Measurements from ENCODE around the gene DGKI.

The DGKI gene

DNA sequence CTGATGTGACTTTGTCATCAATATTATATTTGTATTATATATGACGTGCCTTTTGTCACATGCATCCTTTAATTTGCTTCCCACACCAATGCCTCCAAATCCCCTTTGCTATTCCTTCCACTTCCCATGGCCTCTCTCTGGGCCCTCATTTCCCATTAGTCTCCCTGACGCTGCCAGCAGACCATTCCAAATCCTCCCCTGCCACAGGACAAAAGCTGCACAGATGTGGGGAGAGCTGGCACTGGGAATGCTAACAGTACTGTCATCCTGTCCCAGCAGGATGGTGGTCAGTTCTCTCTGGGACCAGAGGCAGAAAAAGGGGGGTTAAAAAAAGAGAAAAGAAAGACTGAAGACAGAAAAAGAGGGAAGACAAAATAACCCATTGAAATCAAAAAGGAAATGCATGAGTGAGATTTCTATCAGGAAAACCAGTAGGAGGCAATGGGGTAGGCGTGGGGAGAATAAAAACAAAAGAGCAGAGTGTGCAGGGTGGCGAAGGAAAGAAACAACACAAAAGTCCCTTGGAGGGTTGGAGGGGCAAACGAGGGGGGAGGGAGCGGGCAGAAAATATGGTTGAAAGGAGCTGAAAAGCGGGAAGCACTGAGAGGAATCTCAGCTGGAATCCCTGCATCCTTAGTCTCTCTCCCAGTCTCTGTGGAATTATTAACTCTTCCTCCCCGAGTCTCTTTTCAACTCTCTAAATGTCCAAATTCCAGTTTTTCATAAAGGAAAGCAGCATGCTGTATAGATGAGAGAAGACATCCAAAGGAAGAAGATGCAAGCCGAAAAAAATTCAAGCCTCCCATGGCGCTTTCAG is 444.0 kb downstream of the DGKI start:
- no peak for DNase-seq

DNA sequence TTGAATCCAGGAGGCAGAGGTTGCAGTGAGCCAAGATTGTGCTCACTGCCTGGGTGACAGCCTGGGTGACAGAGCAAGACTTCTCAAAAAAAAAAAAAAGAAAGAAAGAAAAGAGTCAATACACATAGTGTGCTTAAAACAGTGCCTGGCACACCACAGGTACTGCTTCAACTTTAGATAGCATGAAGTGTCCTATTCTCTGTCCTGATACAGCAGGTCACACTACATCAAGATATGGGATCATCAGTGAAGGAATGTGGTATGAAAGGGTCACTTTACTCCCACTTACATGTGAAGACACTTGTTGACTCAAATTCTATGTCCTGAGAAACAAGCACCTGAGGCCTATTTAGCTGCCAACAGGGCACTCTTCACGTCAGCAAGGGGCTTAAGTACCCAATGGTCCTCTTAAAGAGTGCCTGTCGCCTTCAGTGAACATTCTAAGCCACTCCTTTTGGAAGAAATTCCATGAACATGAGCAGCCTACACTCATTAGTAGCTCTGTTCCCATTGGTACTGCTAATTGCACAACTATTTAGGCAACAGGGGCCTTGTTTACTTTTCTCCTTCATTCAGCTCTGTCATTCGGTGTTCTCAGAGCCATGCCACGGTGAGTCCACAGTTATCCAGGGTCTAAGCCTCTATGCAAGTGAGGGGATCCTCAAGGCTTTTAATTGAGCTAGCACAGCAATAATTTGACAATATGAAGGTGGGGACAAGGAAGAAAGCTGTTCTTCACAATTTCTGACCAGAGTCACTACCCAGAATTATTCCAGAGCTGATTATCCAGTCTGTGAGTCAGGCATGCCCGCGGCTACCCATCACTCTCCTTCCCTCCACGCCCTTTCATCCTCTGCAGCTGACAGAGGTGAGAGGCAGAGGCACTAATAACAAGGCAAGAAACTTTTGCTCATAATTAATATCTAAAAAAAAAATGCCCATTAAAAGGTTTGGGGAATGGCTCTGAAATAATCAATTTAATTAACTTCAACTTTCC is 446.6 kb downstream of the DGKI start:
- DNase-seq: no peak

DNA sequence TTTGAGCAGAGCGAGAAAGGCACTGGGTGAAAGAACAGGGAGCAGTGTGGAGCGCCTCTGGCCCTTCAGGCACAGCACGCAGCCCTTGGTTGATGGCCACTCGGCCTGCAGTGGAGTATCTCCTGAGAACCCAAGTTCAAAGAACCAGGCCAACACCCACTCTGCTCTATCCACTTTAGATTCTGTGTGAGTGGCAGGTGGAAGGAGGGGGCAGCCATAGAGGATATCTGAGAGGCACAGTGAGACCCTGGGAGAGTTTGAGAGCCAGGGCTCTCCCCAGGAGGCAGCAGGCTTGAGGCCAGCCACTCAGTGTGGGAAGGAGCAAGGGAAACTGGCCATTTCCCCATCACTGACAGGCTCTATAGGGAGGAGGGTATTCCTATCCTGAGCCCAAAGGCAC is 450.7 kb downstream of the DGKI start:
- DNase-seq: no peak

DNA sequence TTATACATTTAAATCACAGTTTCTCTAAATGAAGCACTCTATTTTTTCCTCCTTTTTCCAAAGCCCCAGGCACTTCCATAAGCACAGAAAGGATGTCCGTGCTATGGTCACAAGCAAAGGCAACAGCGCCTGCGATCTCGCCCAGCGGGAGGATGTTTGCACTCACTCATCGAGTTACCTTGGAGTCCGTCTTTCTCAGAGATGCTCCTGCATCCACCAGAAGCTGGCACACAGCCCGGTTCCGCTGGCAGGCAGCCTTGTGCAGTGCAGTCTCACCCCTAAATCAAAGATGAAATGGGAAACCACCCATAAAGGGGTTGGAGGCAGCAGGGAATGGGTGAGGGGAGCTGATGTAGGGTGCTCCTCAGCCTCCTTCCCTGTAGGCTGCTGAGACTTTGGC is 451.4 kb downstream of the DGKI start:
- DNase-seq: no peak

DNA sequence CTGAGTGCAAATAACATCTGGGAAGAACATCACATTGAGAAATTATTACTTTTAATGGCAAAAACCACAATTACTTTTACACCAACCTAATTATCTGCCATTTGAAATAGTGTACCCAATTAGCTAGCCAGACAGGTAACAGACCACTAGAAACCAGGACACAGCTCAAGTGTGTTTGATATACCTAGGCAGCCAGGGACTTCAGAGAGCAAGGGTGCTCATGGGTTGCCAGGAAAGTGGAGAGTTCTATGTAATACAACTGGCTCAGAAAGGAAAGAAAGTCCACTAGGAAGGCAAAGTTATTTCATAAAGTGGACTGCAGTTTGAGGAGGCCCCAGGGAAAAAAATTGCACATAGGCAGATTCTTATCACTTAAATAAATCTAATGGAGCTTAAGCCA is 453.2 kb downstream of the DGKI start:
- no peak for DNase-seq

DNA sequence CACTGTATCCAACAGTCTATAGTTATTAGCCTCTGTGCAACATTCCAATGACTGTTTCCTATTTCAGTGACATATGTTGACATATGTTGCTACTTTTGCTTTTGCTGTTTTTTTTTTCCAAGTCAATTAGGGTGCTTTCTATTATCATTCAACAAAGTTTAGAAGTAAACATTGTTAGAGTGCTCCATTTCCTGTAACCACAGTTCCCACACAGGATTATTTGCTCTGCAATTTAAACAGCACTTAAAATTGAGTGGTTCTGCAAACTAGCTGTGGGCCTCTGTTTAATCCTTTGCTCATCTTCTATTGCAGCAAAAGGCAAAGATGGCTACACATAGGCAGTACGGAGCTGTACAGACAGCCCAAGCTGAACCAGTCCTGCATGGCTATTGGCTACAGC is 456.7 kb downstream of the DGKI start:
- DNase-seq: no peak

DNA sequence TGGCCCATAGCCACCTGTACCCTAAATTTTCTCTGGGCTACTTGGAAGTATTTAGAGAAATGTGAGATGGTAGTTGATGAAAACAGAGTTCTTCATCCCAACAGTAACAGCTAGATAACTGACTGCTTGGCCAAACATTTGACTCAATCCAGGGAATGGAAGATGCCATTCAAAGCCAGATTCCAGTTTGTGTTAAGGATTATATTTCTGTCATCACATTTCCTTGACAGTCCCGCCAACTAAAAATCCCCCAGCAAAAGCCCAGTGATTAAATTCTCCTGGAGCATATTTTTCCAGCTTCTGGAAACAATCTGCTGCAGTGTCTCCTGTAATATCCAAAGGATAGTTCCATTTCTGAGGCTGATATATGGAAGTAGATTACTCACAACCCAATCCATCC is 457.9 kb downstream of the DGKI start:
- DNase-seq: no peak

DNA sequence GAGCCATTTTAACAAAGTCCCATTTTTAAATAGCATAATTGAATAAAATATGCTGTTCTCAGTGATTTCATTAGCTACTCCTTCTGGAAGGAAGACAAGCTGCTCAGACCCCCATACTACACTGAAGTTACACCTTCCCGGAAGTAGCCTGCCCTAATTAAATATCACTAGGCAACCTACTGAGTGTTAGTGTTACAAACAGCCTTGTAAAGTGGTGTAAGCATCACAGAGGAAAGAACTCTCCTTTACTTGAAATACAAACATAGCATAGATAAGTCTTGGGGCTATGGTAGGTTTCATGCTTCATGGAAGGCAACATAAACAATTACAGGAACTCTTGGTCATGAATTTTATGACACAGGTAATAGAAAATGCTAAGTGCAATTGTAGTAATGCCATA is 459.8 kb downstream of the DGKI start:
- DNase-seq: no peak

DNA sequence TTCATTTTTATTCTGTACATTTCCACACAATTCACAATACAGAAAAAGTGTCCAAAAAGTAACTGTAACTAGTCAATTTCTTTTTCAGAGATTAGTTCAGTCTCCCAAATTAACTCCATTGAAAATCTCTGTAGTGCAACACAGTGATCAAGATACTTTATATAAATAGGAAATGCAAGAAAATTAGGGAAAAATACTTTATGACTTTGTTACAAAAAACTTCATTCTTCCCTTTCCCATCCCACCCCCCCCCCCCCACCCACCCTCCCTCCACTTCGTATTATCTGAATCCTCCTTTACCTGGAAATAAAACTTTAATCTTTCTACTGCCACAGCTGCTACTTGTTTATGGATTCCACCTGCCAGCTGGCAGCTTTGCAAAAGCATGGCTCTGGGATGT is 465.7 kb downstream of the DGKI start:
- DNase-seq: no peak

DNA sequence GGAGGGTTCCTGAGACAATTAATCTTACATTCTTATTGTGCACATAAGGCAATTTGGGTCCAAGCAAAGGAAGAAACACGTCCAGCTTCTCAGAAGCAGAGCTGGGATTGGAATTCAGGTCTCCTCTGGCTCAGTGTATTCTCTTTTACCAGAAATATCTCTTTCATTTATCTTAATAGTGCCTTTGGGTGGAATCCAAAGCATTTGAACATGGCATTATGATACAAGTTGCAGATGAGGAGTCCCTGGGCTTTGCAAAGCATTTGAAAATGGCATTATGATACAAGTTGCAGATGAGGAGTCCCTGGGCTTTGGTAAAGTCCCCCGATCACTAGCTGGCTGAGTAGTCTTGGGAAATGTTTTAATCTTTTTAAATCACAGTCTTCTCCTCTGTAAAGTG is 473.3 kb downstream of the DGKI start:
- DNase-seq: no peak

DNA sequence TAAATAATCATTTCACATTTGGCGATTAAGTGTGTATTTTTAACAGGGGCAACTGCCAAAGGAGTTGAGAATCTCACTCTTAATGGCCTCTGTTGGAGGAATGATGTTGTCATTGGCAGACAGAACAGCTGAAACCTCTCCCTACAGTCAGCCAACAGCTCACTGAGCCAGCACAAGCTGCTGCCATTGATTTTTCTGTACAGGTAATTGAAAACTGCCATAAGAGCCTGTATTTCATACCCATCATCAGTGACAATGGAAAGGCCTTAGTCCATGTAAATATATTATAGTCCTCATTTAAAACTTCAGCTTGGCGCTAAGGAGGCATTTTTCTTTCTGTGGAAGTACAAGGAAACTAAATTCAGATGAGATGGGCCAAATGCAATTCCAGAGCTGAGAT is 475.2 kb downstream of the DGKI start:
- no peak for DNase-seq

DNA sequence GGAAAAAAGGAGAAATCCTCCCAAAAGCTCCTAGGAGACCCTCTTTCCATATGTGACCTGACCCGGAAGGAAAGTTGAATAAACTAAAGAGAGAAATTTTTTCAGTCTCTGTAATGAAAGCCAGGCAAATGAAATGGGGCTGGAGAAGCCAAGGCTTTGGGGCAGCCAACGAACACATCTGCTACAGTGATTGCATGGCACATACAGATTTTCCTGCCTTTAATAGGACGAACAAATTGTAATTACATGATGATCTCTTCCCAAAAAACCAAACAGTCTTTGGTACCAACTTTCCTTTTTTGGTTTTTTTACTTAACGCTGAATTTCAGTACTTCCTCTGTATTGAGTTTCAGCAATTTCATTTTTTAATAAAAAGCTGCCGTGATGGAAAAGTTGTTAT is 479.8 kb downstream of the DGKI start:
- DNase-seq: no peak

DNA sequence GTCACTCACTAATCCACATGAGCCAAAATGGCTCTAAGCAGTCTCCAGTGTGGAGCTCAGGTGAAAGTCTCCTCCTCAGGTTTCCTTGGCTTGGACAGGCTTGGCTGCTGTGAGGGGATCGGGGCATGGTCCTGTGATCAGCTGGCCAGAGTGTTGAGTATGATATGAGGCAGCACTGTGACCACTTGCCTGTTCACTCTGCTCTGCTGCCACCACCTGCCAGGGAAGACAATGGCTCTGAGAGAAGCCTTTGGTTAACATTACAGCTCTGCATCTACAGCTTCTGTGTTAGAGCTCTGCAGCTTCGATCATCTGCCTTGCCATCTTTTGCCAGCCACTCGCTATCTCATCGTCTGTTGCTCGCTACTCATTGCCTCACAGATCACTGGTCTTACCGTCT is 483.1 kb downstream of the DGKI start:
- no peak for DNase-seq

DNA sequence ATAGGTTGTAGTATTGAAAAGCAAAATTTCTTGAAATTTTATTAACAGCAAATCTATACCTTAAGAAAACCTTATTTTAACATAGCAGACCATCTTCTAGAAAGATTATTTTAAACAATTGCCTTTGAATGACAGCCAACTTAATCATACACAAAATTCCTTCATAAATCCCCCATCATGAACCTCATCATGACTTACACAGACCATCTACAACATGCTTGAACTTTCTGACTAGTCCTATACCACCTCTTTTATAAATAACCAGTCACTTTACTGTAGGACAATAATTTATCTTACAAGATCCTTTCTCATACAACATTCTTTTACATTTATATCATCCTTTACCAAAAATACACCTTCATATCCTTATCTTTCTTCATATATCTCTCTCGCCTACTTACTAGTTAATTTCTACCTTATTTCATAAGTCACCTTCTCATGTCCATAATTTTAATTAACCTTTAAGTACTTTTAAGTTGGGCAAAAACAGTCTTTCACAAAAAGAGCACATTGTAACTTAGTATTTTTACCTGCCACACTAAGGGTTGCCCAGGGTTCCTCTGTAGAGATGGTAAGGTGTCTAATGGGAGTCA is 486.6 kb downstream of the DGKI start:
- no peak for DNase-seq

DNA sequence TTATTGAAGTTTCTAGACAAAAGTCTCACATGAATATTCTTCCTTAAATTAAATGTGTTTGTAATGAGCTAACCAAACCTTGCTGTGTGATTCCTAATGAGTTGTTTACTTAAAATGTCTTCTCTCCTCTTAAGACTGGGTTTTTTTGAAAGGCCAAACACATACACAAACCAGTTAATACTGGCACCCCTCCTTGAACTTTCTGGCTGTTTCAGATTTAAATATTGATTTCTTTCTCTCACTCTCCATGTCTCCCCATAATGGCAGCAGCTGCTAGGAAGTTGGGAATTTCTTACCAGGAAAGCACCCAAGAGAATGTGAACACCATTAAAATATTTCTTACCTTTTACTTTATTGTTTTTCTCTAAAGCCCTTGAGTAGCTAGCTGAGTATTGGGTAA is 491.8 kb downstream of the DGKI start:
- DNase-seq: no peak

DNA sequence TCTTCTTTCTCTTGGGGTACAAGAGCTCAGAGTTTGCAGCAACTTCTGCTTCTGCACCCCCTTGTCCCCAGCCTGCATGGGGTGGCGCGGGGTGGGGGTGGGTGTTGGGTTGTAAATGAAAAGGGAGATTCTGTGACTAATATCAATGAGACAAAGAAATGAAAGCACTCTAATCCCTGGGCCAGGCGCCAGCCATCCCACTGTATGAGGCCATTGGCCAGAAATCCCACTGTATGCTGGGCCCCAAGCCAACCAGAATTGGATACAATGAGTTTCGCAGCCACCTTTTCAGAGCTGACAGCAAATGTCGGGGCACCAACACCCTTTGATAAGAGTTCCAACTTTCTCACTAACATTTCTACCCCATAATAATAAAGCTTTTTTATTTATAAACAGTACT is 492.4 kb downstream of the DGKI start:
- no peak for DNase-seq

DNA sequence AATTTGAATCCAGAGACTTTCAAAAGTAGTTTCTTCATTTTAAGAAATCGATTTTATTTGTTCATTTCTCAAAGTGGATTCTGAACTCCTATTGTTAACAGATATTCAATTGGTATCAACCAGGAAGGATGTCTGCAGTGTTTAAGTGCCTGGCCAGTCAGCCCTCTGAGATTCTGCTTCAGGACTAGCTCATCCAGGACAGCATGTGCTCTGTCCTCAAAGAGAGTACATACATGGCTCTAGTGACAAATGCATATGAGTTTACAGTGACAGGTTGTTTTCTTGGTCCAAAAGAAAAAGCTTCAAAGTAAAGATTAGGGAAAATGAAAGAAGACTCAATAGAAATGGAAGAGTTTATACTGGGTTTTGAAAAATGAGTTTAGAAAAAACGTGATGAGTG is 494.8 kb downstream of the DGKI start:
- no peak for DNase-seq

DNA sequence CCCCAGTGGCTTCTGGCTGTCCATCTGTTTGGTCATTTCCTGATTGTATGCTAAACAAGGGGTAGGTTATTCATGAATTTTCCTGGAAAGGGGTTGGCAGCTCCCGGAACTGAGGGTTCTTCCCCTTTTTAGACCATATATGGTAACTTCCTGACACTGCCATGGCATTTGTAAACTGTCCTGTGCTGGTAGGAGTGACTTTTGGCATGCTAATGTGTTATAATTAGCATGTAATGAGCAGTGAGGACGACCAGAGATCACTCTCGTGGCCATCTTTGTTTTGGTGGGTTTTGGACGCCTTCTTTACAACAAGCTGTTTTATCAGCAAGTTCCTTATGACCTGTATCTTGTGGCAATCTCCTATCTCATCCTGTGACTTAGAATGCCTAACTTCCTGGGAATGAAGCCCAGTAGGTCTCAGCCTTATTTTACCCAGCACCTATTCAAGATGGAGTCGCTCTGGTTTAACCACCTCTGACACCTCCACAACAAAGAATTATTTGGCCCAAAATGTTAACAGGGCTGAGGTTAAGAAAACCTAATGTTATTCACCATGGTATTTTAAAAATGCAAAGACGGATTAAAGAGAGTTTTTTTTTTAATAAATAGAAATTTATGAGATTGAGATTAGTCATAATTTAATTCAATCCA is 500.9 kb downstream of the DGKI start:
- no peak for DNase-seq

DNA sequence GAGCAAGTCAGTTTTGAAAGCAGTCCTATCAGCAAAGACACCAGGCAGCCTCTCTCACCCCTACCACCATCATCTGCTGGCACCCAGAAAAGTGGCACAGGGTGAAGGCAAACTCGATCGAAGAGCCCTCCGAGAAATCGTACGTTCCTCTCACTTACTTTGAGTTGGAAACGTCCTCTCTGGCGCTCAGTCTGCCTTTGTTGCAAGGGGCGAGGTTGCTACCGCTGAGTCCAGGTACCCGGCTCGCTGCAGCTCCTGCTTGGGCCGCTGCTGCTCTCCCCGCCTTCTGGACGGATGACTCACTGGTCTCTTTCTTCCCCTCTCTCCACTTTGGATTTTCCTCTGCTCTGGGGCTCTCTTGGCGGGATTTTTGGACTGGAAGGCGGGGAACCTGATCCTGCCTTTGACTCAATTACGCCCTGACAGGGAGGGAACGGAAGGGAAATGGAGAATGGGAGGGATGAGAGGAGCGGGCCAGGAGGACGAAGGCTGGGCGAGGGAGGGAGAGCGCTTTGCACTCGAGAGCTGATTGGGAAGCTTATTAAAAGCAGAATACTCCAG is 503.4 kb downstream of the DGKI start, which contains the start of gene PTN:
Gene PTN (minus strand): TSS at position 453 of the 561 bp plus-strand sequence. CDS start 88,760 bp downstream, outside the sequence.
- DNase-seq: no peak

DNA sequence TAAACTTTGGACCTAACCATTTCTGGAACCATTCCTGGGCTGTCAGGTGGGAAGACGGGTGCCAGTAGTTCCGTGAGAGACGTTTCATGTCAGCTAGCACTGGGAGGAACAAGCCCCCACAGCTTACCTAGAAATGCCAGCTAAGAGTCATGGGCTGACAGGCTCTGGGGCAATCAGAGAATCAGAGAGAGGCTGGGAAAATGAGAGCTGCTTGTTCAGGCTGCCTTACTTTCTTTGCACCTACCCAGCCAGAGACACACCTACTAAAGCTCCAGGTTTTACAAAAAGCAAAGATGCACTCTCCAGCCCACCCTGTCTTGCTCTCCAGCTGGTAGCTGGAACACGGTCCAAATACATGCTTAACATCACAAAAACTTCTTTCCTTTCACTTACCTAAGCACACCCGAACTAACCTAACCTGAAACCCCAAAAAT is 503.9 kb downstream of the DGKI start:
- no peak for DNase-seq

DNA sequence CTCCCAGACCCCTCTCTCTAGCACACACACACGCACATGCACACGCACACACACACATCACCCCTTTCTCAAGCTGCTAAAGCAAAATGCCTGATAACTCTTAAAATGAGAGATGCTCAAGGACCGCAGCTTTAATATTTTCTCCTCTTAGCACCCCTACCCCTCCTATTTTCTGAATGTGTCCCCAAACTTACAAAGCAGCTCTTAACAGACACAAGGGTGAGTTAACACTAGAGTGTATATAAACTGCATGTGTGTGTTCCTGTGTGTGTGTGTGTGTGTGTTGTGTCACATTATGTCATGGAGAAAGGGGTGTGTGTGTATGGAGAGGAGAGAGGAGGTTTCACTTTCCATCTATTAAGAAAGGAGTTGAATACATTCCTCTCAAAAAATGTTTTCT is 504.5 kb downstream of the DGKI start:
- DNase-seq: no peak

DNA sequence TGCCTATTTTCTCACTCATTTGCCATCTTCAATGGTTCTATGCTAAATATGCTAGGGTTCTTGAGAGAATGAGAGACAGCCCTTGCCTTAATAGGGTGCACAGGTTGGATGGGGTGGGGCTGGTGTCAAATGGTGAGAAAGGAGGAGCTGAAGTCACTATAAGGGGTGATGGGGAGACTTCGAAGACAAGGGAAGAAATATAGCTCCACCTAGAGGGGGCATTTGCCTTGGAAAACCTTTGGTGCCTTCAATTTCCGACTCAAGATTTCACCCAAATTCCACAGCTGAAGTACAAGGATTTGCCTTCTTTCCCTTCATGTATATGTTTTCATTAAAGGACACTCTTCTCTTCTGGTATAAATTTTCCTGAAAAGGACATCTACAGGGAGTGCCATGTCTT is 508.9 kb downstream of the DGKI start:
- no peak for DNase-seq

DNA sequence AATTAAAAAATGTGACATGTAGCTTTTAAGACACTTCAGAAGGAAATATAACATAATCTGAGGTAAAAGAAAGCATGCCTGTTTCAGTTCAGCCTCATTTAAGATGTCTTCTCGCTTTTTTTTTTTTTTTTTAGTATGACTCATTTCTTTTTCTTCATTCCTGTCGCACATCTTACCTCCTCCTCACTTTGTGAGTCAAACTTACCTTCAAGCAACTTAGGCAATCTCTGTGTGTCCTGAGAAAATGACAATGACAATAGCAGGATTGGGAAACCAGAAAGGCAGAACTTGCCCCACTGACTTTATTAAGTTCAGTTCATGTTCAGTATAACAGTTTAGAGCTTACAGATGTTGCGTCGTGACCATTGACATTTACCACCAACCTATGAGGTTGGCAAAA is 511.0 kb downstream of the DGKI start:
- DNase-seq: no peak

Measured in inflammatory macrophage treated with lipopolysaccharide for 1 hour (primary cell).